Heart right ventricle (tissue), 16 donors: ENCODE measurements around the gene ZFYVE28. TPM values are rescaled to one million over a fixed set of nuclear protein-coding genes. Genes with fewer than 3 reads are reported as not detected.

Source experiments
- ATAC-seq, 8 donors: fragments of 200-7000 bp; cut with Tn5 transposase; one replicate each; pipeline ENCODE4 v1.9.1; 2020; ENCODE audit warnings: mild to moderate bottlenecking in 8 of 8, moderate library complexity in 8 of 8, moderate number of reproducible peaks in 1 of 8
- DNase-seq, 2 donors: peaks; one replicate each; pipeline ENCODE4 v3.0.0-alpha.2; 2020
- H3K27ac ChIP-seq, 10 donors: fragments of 200-600 bp; sonication (generic) in 2 of 10; one replicate each; pipeline versions ENCODE4 v1.5.0 to v1.8.0; 2020 to 2022; ENCODE audit warnings: mild to moderate bottlenecking in 3 of 10
- H3K27me3 ChIP-seq, 7 donors: fragments of 200-600 bp; one replicate each; pipeline ENCODE4 v1.8.0; 2021 to 2022; ENCODE audit warnings: mild to moderate bottlenecking in 2 of 7
- H3K36me3 ChIP-seq, 9 donors: fragments of 200-600 bp; sonication (generic) in 1 of 9; one replicate each; pipeline versions ENCODE4 v1.5.0 to v1.8.0; 2020 to 2022; ENCODE audit warnings: mild to moderate bottlenecking in 2 of 9
- H3K4me1 ChIP-seq, 9 donors: fragments of 200-600 bp; sonication (generic) in 1 of 9; one replicate each; pipeline versions ENCODE4 v1.5.0 to v1.8.0; 2020 to 2022; ENCODE audit warnings: mild to moderate bottlenecking in 4 of 9
- H3K4me3 ChIP-seq, 10 donors: fragments of 200-600 bp; sonication (generic) in 2 of 10; one replicate each; pipeline versions ENCODE4 v1.5.0 to v1.8.0; 2020 to 2022; ENCODE audit warnings: mild to moderate bottlenecking in 7 of 10, moderate library complexity in 2 of 10
- H3K9me3 ChIP-seq, 11 donors: fragments of 200-600 bp in 10 of 11; sonication (generic) in 2 of 11; one replicate each; pipeline versions ENCODE4 v1.5.0 to v1.8.0; 2013 to 2022; ENCODE audit warnings: mild to moderate bottlenecking in 2 of 11, control low read depth in 1 of 11, moderate library complexity in 1 of 11
- CTCF ChIP-seq, 9 donors: fragments of 200-600 bp; sonication (generic) in 2 of 9; IDR thresholded peaks; one replicate each; pipeline versions ENCODE4 v1.5.0 to v1.8.0; 2021 to 2022; ENCODE audit warnings: antibody characterized with exemption in 9 of 9, mild to moderate bottlenecking in 5 of 9, moderate library complexity in 1 of 9
- WGBS, 2 donors: extraction: QIAGEN DNeasy Blood & Tissue Kit; methylation state at CpG; one replicate each; pipeline ENCODE4 v1.1.7; 2013; ENCODE audit warnings: inconsistent platforms in 1 of 2; 5-methylcytosine and 5-hydroxymethylcytosine counted together
- intact Hi-C, 10 donors: fragments of 100-400 bp; cut with DNase I; formaldehyde crosslinking; loops; one replicate each; pipeline versions ENCODE4 v1.11.1 to v1.14.2; 2022
- polyA plus RNA-seq, 2 donors: library from polyadenylated mRNA; stranded (reverse); fragments of 200-250 nt; gene quantifications; one replicate each; pipeline ENCODE4 v1.2.3, GENCODE V29; 2013
- total RNA-seq, 10 donors: library from RNA; stranded (reverse); fragmentation: NEBNext Ultra II Directional in 3 of 10; extraction: Animal tissue kit (Norgen Biotek cat#: 25700) in 3 of 10; gene quantifications; one replicate each; pipeline versions ENCODE4 v1.2.1 to v1.2.4, GENCODE V29; 2021 to 2023
- donor health status: Arrhythmogenic right ventricular cardiomyopathy.
- donor health status: ischemic (EF 13 %, LVEDD 7.1; RV severe dilation, severe dysfunction).
- donor health status: healthy with polysubstance abuse.
- donor health status: DM: no; HTN: yes; CAD: no.
- donor health status: DM: no; HTN: no; CAD: no.
- donor health status: ischemic (EF 25% LVEDD 6.9; RV normal size, moderate dysfunction).
- donor health status: ischemic (EF 25% LVEDD 5.7; RV mildly dilated, moderate dysfunction).
- donor health status: healthy.
- donor health status: DM: yes; HTN: yes; CAD: no.
- donor health status: Ischemic cardiomyopathy.
- donor health status: ischemic (EF 35%, LVEDD 5.7; RV mildly dilated, moderate dysfunction).
- donor health status: nonischemic (EF 11% LVEDD 7.7; RV severe dilation, severe dysfunction).
- donor health status: DM: yes; HTN: yes; CAD: no.
- donor health status: PGD.
- donor health status: ischemic (EF 29% LVEDD 5.4; RV normal size, mild dysfunction).
- donor health status: nonischemic (EF 23%, LVEDD 6.1; RV moderate dilation, normal function).

Gene ZFYVE28
- total and polyA plus RNA-seq, 12 donors, result 2.3 to 9.9 (median 3.5) TPM

- Histone ChIP-seq H3K4me3 (no peak overlapping the region), H3K27ac (no peak overlapping the region), H3K9me3 (peaks cover 0 to 29% (median 6%) of the 10 kb centered on the region in 11 donors), H3K36me3 (no peaks in the 10 kb centered on the region), H3K27me3 (no peaks in the 10 kb centered on the region), H3K4me1 (no peaks in the 10 kb centered on the region)
- no peak for DNase-seq
- 82 to 85% methylated on average over 21 to 22 of the region's 22 CpGs for WGBS, 2 donors
- ATAC-seq, result peak in 1 of 8 donors; percentile 25
- TF ChIP-seq CTCF (IDR thresholded peaks at IDR 0.05), result no peak
- intact Hi-C loops, result no loop called here
Measured at GRCh38 chr4:2321279-2322196, 96.9 kb downstream of the ZFYVE28 start.

GRCh38 chr4:2320746-2321145 lies 97.7 kb downstream of the ZFYVE28 start:
- intact Hi-C loops, result no loop called here
- Histone ChIP-seq H3K9me3 (peaks cover 0 to 24% (median under 1%) of the 10 kb centered on the region in 11 donors), H3K27ac (no peak overlapping the region), H3K27me3 (no peaks in the 10 kb centered on the region), H3K36me3 (no peaks in the 10 kb centered on the region), H3K4me1 (no peaks in the 10 kb centered on the region), H3K4me3 (no peak overlapping the region)
- 76 to 77% methylated on average over 11 of the region's 11 CpGs for WGBS, 2 donors
- TF ChIP-seq CTCF (IDR thresholded peaks at IDR 0.05), result no peak
- ATAC-seq (peak in 1 of 8 donors; percentile 57), DNase-seq (no peak)

- no peak for DNase-seq
- no peak overlapping the region for H3K27ac ChIP-seq
- no peaks in the 10 kb centered on the region for H3K36me3 ChIP-seq
- H3K4me3 ChIP-seq, result no peak overlapping the region
- 85 to 88% methylated on average over 18 of the region's 18 CpGs for WGBS, 2 donors
- TF ChIP-seq CTCF (IDR thresholded peaks at IDR 0.05), result no peak
- intact Hi-C loops, result no loop called here
- peaks cover 0 to 24% (median 3%) of the 10 kb centered on the region in 11 donors for H3K9me3 ChIP-seq
- H3K4me1 ChIP-seq, result no peaks in the 10 kb centered on the region
- no peak for ATAC-seq
- no peaks in the 10 kb centered on the region for H3K27me3 ChIP-seq
Measured at GRCh38 chr4:2320152-2320551, 98.3 kb downstream of the ZFYVE28 start.

- Histone ChIP-seq H3K4me3 (no peak overlapping the region), H3K27me3 (no peaks in the 10 kb centered on the region), H3K27ac (no peak overlapping the region), H3K9me3 (peaks cover 0 to 23% (median 6%) of the 10 kb centered on the region in 11 donors), H3K36me3 (no peaks in the 10 kb centered on the region), H3K4me1 (no peaks in the 10 kb centered on the region)
- intact Hi-C loops, result no loop called here
- 92 to 93% methylated on average over 10 of the region's 10 CpGs for WGBS, 2 donors
- TF ChIP-seq CTCF (IDR thresholded peaks at IDR 0.05), result no peak
- no peak for DNase-seq
- ATAC-seq, result no peak
Measured at GRCh38 chr4:2318885-2319284, 99.6 kb downstream of the ZFYVE28 start.
